KOPT-K1 (cell line): ENCODE results near the gene SRSF7.
"Not testable (repeated sequence)": the region's sequence is repeated elsewhere in the genome, so short reads cannot be mapped to it uniquely, and the experiment has no call there.

ENCODE experiments used
- H3K27ac ChIP-seq: fragments of 200-600 bp; sonication (generic); 2 replicates; pipeline ENCODE4 v1.5.1; 2016; ENCODE audit warnings: antibody characterized with exemption, mild to moderate bottlenecking, low read depth, low read length; ENCODE audit not compliant: poor library complexity, severe bottlenecking
- H3K36me3 ChIP-seq: fragments of 200-600 bp; sonication (generic); 2 replicates; pipeline ENCODE4 v1.5.1; 2017; ENCODE audit warnings: antibody characterized with exemption, mild to moderate bottlenecking, low read length, moderate library complexity; ENCODE audit not compliant: insufficient read depth
- H3K9me3 ChIP-seq: fragments of 200-600 bp; sonication (generic); 2 replicates; pipeline ENCODE4 v1.5.1; 2017; ENCODE audit warnings: antibody characterized with exemption, low read length, mild to moderate bottlenecking; ENCODE audit not compliant: insufficient read depth, poor library complexity, severe bottlenecking

The SRSF7 gene

DNA sequence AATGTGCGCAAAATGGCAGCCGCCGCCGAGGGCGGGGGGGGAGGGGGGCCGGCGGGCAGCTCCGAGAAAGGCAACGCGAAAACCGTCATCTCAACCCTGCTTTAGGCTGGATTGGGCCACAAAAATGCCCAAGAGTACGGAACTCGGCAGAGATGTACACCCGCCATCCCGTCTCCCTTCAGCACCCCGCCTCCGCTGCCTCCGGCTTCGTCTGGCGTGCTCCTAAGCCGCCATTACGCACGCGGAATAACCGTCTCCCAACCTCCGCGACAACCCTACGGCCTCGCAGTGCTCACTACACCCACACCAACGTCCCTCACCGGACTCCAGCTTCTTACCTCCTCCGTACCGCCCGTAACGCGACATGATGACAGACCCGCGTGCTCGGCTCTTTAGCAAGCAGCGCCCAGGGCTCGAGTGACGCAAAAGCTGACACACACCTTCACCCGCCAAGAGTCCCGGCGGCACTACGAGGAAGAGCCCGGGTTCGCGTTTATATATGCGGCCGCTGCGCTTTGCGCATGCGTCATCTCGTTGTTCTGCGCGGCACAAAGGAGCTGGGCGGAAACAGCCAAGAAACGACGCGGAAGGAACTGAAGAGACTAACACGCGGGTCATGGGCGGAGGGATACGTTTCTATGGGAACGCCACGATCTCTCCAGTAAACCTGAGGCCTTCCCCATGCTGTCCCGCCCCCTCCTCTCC, at the start of gene SRSF7:
TSS of gene SRSF7 (minus strand) at position 471 of the 705 bp plus-strand sequence. CDS start at position 366, 105 bp downstream.
- Histone ChIP-seq H3K9me3 (no peaks in the 10 kb centered on the region), H3K36me3 (peaks cover 43% of the 10 kb centered on the region), H3K27ac (peak within 1 kb of the TSS; percentile 93)

DNA sequence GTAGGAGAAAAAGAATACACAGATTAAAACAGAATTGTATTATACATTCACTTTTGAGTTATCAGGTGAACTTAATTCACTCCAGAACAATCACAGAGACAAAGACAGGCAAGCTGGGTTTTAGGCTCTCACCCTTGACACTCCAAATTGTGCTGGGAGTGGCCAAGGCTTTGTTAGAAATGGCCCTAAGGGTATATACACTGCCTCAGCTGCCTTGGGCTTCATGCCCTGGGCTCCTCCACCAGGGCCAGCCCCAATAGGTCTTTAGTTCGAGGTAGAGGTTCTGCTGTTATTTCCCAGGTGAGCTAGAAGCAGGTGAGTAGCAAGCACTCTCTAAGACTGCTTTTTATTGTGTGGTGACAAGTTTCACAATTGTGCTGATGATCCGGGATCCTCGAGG, 46.8 kb upstream of the SRSF7 start:
- no peaks in the 10 kb centered on the region for H3K9me3 ChIP-seq
- H3K27ac ChIP-seq, result no peak overlapping the region
- H3K36me3 ChIP-seq, result peaks cover 18% of the 10 kb centered on the region

DNA sequence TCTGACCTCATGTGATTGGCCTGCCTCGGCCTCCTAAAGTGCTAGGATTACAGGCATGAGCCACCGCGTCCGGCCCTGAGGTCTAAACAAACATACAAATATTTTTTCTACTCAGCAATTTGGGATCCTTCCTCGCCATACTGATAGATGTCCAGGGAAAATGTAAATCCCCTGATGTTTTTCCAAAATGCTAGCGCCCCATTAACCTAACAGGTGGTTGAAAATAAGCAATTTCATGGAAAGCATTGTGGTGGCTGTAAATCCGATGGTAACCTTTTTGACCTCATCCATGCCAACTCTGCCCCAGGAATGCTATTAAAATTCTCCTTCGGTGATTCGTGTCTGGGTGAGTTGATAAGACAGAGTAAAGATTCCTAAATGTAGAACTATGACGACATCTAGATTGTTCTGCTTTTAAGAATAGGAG, 46.1 kb upstream of the SRSF7 start:
- no peak overlapping the region for H3K27ac ChIP-seq

DNA sequence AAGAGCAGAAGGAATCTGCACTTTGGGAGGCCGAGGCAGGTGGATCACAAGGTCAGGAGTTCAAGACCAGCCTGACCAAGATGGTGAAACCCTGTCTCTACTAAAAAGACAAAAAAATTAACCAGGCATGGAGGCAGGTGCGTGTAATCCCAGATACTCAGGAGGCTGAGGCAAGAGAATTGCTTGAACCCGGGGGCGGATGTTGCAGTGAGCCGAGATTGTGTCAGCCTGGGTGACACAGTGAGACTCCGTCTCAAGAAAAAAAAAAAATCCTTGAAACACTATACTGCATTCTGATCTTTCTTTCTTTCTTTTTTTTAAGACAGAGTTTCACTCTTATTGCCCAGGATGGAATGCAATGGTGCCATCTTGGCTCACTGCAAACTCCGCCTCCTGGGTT, 43.9 kb upstream of the SRSF7 start:
- H3K36me3 ChIP-seq, H3K9me3 ChIP-seq, H3K27ac ChIP-seq: not testable (repeated sequence)

More for the DNA sequence above, 46.1 kb upstream of the SRSF7 start:
- no peaks in the 10 kb centered on the region for H3K9me3 ChIP-seq
- H3K36me3 ChIP-seq, result peaks cover 12% of the 10 kb centered on the region

DNA sequence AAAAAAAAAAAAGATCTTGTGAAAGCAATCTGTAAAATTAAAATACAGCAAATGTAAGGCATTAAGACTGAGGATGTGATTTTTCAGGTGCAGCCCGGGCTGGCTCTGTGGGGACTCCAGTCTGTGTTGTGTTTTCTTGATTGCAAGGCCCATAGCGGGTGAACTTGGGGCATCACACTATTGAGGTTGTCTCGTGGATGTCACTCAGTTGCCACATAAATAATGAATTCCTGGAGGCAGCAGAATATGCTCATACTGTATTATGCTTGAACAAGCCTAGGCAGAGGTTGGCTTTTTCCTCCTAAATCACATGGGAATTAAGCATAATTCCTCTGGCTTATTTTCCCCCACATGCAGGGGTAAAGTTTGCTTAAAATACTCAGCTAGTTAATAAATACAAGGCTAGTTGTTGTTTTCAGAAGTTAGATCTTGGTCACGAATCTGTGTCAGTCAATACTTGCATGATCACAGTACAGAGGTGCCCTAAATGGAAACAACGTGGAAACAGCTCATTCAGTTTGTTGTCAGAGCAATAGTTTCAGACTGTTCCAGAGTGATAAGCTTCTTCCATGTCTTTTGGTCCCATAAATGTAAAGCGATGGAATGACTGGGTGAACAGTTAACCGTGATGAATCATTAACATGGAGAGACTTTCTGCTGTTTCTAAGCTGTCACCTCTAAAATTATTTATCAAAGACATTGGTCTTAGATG, 43.2 kb upstream of the SRSF7 start:
- no peaks in the 10 kb centered on the region for H3K9me3 ChIP-seq
- peaks cover 4% of the 10 kb centered on the region; the same call in 1 of the 2 replicates for H3K36me3 ChIP-seq
- no peak overlapping the region for H3K27ac ChIP-seq

DNA sequence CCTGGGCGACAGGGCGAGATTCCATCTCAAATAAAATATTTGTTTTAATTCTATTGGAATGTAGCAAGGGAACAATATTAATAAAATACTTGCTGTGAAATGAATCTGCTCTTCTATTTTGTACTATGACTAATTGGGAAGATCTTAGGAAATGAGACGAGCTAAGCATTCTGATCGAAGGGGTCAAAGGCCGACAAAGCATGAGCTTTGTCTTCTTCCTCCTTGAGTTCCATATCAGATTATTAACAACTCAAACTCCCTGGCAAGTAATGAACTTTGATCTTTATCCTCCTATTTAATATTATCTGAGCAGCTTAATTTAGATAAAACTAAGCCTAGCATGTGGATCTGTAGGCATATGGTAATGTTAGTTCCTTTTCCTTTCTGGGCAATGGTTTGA, 42.4 kb upstream of the SRSF7 start:
- no peak overlapping the region for H3K27ac ChIP-seq
- peaks cover 4% of the 10 kb centered on the region; the same call in 1 of the 2 replicates for H3K36me3 ChIP-seq
- H3K9me3 ChIP-seq, result no peaks in the 10 kb centered on the region

DNA sequence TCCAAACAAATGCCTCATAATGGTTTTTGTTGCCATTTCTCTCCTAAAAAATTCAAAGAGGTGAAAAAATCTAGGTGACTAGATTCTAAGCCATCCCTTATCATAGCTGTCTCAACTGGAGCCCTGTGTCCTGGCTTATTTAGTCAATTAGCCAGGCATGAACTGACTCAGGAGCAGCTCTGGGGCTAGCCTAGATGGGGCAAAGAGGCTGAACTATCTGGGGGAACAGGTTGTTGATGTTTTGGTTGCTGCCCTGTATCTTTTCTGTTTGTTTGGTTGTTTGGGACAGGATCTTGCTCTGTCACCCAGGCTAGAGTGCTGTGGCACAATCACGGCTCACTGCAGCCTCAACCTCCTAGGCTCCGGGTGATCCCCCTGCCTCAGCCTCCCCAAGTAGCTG, 41.6 kb upstream of the SRSF7 start:
- Histone ChIP-seq H3K36me3 (no peaks in the 10 kb centered on the region), H3K27ac (no peak overlapping the region), H3K9me3 (no peaks in the 10 kb centered on the region)

DNA sequence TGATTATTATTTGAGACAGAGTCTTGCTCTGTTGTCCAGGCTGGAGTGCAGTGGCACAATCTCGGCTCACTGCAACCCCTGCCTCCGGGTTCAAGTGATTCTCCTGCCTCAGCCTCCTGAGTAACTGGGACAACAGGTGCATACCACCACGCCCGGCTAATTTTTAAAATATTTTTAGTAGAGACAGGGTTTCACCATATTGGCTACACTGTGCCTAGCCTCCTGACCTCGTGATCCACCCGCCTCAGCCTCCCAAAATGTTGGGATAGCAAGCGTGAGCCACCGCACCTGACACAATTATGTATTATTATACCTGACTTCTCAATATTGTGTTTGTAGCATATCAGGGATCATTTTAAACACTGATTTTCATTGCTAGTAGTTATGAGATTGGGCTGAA, 41.2 kb upstream of the SRSF7 start:
- not testable (repeated sequence) for H3K9me3 ChIP-seq, H3K27ac ChIP-seq, H3K36me3 ChIP-seq

DNA sequence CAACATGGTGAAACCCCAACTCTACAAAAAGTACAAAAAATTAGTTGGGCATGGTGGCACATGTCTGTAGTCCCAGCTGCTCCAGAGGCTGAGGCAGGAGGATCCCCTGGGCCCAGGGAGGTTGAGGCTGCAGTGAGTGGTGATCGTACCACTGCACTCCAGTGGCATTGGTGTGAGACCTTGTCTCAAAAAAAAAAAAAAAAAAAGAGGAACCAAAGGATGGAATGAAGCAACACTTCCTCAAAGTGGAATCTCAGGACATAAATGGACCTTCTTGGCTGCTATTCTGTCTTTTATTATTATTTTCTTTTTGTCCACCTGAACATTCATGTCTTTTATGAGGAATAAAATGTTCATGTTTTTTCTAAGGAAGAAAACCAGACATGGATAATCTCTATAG, 40.6 kb upstream of the SRSF7 start:
- no peak overlapping the region for H3K27ac ChIP-seq

DNA sequence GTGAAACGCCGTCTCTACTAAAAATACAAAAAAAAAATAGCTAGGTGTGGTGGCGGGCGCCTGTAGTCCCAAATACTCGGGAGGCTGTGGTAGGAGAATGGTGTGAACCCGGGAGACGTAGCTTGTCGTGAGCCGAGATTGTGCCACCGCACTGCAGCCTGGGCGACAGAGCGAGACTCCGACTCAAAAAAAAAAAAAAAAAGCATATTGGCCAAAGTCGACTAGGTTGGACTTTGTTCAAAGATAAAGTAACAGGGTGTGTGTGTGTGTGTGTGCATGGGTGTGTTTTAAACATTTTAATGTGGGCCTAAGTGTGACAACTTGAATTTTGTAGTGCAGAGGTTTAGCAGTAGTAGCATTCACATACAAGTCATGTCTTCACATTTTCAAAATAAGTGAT, 38.5 kb upstream of the SRSF7 start:
- no peak overlapping the region for H3K27ac ChIP-seq
- no peaks in the 10 kb centered on the region for H3K36me3 ChIP-seq
- no peaks in the 10 kb centered on the region for H3K9me3 ChIP-seq

More for the DNA sequence above, 40.6 kb upstream of the SRSF7 start:
- no peaks in the 10 kb centered on the region for H3K36me3 ChIP-seq
- H3K9me3 ChIP-seq, result no peaks in the 10 kb centered on the region

DNA sequence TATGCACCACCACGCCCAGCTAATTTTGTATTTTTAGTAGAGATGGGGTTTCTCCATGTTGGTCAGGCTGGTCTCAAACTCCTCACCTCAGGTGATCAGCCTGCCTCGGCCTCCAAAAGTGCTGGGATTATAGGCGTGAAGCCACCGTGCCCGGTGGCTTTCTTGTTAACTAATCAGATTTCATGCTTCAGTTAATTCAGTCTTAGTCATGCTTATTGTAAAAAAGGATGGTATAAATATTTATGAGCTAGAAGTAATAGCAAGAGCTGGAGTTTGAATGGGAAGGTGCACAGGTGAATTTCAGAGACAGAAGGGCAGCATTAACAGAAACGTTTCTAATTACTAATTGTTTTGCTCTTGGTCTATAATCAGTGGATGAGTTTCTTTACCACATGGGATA, 37.1 kb upstream of the SRSF7 start:
- Histone ChIP-seq H3K27ac (no peak overlapping the region), H3K9me3 (no peaks in the 10 kb centered on the region)

DNA sequence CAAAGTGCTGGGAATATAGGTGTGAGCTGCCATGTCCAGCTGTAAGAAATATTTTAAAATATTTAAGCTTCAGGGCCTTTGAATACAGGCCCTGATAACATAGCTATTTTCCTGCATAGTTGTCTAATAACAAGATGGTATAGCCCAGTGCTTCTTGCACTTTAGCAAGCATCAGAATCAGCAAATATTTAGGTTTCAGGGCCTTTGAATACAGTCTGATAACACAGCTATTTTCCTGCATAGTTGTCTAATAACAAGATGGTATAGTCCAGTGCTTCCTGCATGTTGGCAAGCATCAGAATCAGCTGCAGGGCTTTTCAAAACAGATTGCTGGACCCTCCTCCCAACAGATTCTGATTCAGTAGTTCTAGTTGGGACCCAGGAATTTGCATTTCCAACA, 32.4 kb upstream of the SRSF7 start:
- no peaks in the 10 kb centered on the region for H3K9me3 ChIP-seq
- peaks cover 28% of the 10 kb centered on the region; the same call in 1 of the 2 replicates for H3K36me3 ChIP-seq
- no peak overlapping the region for H3K27ac ChIP-seq

More for the DNA sequence above, 37.1 kb upstream of the SRSF7 start:
- H3K36me3 ChIP-seq, result peaks cover 7% of the 10 kb centered on the region; the same call in 1 of the 2 replicates

DNA sequence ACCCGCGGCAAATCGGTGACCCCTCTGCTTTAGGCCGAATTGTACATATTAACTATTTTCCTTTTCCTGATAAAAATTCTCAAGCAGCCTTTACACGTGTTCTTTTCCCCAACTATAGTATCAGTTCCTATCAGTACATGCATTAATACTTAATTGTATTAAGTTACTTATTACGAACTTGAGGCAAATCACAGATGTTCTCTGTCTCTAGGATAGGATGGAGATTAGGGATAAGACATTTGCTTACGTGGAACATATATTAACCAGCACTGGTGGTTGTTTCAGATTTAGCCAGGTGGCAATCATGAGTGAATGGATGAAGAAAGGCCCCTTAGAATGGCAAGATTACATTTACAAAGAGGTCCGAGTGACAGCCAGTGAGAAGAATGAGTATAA, 27.5 kb upstream of the SRSF7 start:
- H3K36me3 ChIP-seq, result peaks cover 24% of the 10 kb centered on the region; the same call in 1 of the 2 replicates
- no peaks in the 10 kb centered on the region for H3K9me3 ChIP-seq
- peak overlapping the region; percentile 84 for H3K27ac ChIP-seq

DNA sequence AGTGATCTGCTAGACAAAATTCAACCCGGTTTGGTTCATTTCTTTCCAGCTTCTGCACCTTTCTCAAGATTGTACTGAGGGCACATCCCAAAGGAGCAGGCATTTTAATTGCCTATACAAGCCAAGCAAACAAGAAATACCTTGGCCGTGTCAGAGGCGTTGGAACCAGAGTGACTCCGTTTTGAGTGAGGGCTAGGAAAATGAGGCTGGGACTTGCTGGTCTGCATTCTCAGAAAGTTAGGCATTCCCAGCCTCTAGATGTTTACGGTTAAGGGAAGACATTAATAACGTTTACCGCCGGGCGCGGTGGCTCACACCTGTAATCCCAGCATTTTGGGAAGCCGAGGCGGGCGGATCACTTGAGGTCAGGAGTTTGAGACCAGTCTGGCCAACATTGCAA, 25.4 kb upstream of the SRSF7 start:
- H3K36me3 ChIP-seq, result peaks cover 13% of the 10 kb centered on the region; the same call in 1 of the 2 replicates

DNA sequence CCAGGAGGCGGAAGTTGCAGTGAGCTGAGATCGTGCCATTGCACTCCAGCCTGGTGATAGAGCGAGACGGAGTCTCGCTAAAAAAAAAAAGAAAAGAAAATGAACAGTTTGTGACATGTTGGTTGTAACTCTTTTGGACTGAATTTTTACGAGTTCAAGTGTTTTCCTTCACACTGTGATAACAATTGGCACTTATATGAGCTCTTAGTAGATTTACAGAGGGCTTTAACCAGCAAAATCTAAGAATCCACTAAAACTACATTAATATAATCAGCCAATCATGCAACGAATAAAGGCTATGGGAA, 24.7 kb upstream of the SRSF7 start:
- Histone ChIP-seq H3K27ac (no peak overlapping the region), H3K36me3 (peaks cover 6% of the 10 kb centered on the region; the same call in 1 of the 2 replicates), H3K9me3 (no peaks in the 10 kb centered on the region)

More for the DNA sequence above, 25.4 kb upstream of the SRSF7 start:
- no peak overlapping the region for H3K27ac ChIP-seq
- no peaks in the 10 kb centered on the region for H3K9me3 ChIP-seq
